Spinal cord (tissue), 10 donors: ENCODE results near the gene STAG1. TPM values are rescaled to one million over a fixed set of nuclear protein-coding genes. Genes with fewer than 3 reads are reported as not detected.
"Not testable (repeated sequence)": the region's sequence is repeated elsewhere in the genome, so short reads cannot be mapped to it uniquely, and the experiment has no call there.

ENCODE experiments used
- DNase-seq, 6 donors: peaks; one replicate each; pipeline versions ENCODE4 v3.0.0 to v3.0.0-alpha.2; 2013 to 2015; ENCODE audit warnings: low spot score in 6 of 6, low read depth in 4 of 6
- H3K27ac ChIP-seq: one replicate; pipeline ENCODE4 v1.5.1; 2013; ENCODE audit warnings: low read depth, low read length, control low read depth
- H3K27me3 ChIP-seq: one replicate; pipeline ENCODE4 v1.6.1; 2013; ENCODE audit warnings: low read length; ENCODE audit not compliant: control insufficient read depth, insufficient read depth
- H3K36me3 ChIP-seq: one replicate; pipeline ENCODE4 v1.6.1; 2013; ENCODE audit warnings: low read length; ENCODE audit not compliant: control insufficient read depth, insufficient read depth
- H3K4me1 ChIP-seq: one replicate; pipeline ENCODE4 v1.6.1; 2013; ENCODE audit warnings: low read length; ENCODE audit not compliant: control insufficient read depth, insufficient read depth
- H3K4me3 ChIP-seq: one replicate; pipeline ENCODE4 v1.5.1; 2013; ENCODE audit warnings: low read depth, low read length, control low read depth
- H3K9me3 ChIP-seq: one replicate; pipeline ENCODE4 v1.6.1; 2013; ENCODE audit warnings: low read length; ENCODE audit not compliant: control insufficient read depth, insufficient read depth
- WGBS: methylation state at CpG from one replicate; pipeline ENCODE4 v1.1.5; 2013; ENCODE audit warnings: missing lambda C conversion rate; ENCODE audit not compliant: insufficient coverage; 5-methylcytosine and 5-hydroxymethylcytosine counted together
- polyA plus RNA-seq, 2 donors: library from polyadenylated mRNA; unstranded; fragments of 120-200 nt; gene quantifications; one replicate each; pipeline ENCODE4 v1.2.1, GENCODE V29; 2013; ENCODE audit not compliant: insufficient read length in 2 of 2
- total RNA-seq, 2 donors: library from RNA; depleted of rRNA in 1 of 2; stranded (reverse); fragments of 120-200 nt in 1 of 2; fragments of >200 nt in 1 of 2; gene quantifications; one replicate each; pipeline versions ENCODE4 v1.2.3 to v1.2.4, GENCODE V29; 2013 to 2014
- donor health status: healthy.

Gene STAG1
- total and polyA plus RNA-seq, 4 donors: 24.8 to 77.4 (median 45.0) TPM

- DNase-seq: peak in 1 of 6 donors; percentile 6
- Histone ChIP-seq H3K27ac (no peak overlapping the region), H3K4me3 (no peak overlapping the region), H3K27me3 (no peaks in the 10 kb centered on the region), H3K9me3 (no peaks in the 10 kb centered on the region), H3K36me3 (no peaks in the 10 kb centered on the region), H3K4me1 (no peaks in the 10 kb centered on the region)
- no CpG with 5 or more reads among the region's 3 CpGs for WGBS
These were observed 235.5 kb downstream of the STAG1 start for GRCh38 chr3:136516656-136517055.

GRCh38 chr3:136516095-136516494, 236.1 kb downstream of the STAG1 start:
- H3K9me3 ChIP-seq: no peaks in the 10 kb centered on the region
- H3K4me3 ChIP-seq: no peak overlapping the region
- no CpG with 5 or more reads among the region's 5 CpGs for WGBS
- DNase-seq: no peak
- no peak overlapping the region for H3K27ac ChIP-seq
- H3K4me1 ChIP-seq: no peaks in the 10 kb centered on the region
- H3K27me3 ChIP-seq: no peaks in the 10 kb centered on the region
- H3K36me3 ChIP-seq: no peaks in the 10 kb centered on the region

- DNase-seq, H3K4me1 ChIP-seq, H3K27ac ChIP-seq, H3K36me3 ChIP-seq, H3K4me3 ChIP-seq, H3K27me3 ChIP-seq, H3K9me3 ChIP-seq: not testable (repeated sequence)
- WGBS: no CpG with 5 or more reads among the region's 7 CpGs
These were observed 237.6 kb downstream of the STAG1 start for GRCh38 chr3:136514533-136514932.

GRCh38 chr3:136513367-136513766, 238.8 kb downstream of the STAG1 start:
- DNase-seq: no peak
- Histone ChIP-seq H3K27me3 (no peaks in the 10 kb centered on the region), H3K27ac (no peak overlapping the region), H3K4me1 (no peaks in the 10 kb centered on the region), H3K9me3 (no peaks in the 10 kb centered on the region), H3K36me3 (no peaks in the 10 kb centered on the region), H3K4me3 (no peak overlapping the region)
- WGBS: no CpG with 5 or more reads among the region's 2 CpGs

- Histone ChIP-seq H3K4me1 (no peaks in the 10 kb centered on the region), H3K27me3 (no peaks in the 10 kb centered on the region), H3K9me3 (no peaks in the 10 kb centered on the region), H3K27ac (no peak overlapping the region), H3K36me3 (no peaks in the 10 kb centered on the region), H3K4me3 (no peak overlapping the region)
- no CpG with 5 or more reads among the region's 1 CpG for WGBS
- no peak for DNase-seq
These were observed 239.8 kb downstream of the STAG1 start for GRCh38 chr3:136512381-136512780.

GRCh38 chr3:136505676-136506075, 246.5 kb downstream of the STAG1 start:
- Histone ChIP-seq H3K27me3 (no peaks in the 10 kb centered on the region), H3K4me1 (no peaks in the 10 kb centered on the region), H3K4me3 (no peak overlapping the region), H3K9me3 (no peaks in the 10 kb centered on the region), H3K27ac (no peak overlapping the region), H3K36me3 (peaks cover 2% of the 10 kb centered on the region)
- no peak for DNase-seq
- WGBS: 50% methylated on average over 1 of the region's 1 CpG

- no peaks in the 10 kb centered on the region for H3K27me3 ChIP-seq
- no peaks in the 10 kb centered on the region for H3K9me3 ChIP-seq
- DNase-seq: no peak
- WGBS: no CpG with 5 or more reads among the region's 2 CpGs
- no peak overlapping the region for H3K27ac ChIP-seq
- no peaks in the 10 kb centered on the region for H3K4me1 ChIP-seq
- no peak overlapping the region for H3K4me3 ChIP-seq
- H3K36me3 ChIP-seq: peaks cover 2% of the 10 kb centered on the region
These were observed 249.1 kb downstream of the STAG1 start for GRCh38 chr3:136503056-136503455.

- no peaks in the 10 kb centered on the region for H3K4me1 ChIP-seq
- H3K27ac ChIP-seq: no peak overlapping the region
- 90% methylated on average over 3 of the region's 6 CpGs for WGBS
- no peaks in the 10 kb centered on the region for H3K9me3 ChIP-seq
- H3K36me3 ChIP-seq: peaks cover 2% of the 10 kb centered on the region
- no peak for DNase-seq
- no peaks in the 10 kb centered on the region for H3K27me3 ChIP-seq
- no peak overlapping the region for H3K4me3 ChIP-seq
These were observed 253.2 kb downstream of the STAG1 start for GRCh38 chr3:136498919-136499447.

GRCh38 chr3:136495213-136495612, 257.0 kb downstream of the STAG1 start:
- H3K27ac ChIP-seq: no peak overlapping the region
- no peaks in the 10 kb centered on the region for H3K4me1 ChIP-seq
- H3K4me3 ChIP-seq: no peak overlapping the region
- WGBS: 100% methylated on average over 1 of the region's 4 CpGs
- H3K9me3 ChIP-seq: no peaks in the 10 kb centered on the region
- no peak for DNase-seq
- peaks cover 3% of the 10 kb centered on the region for H3K36me3 ChIP-seq
- no peaks in the 10 kb centered on the region for H3K27me3 ChIP-seq

GRCh38 chr3:136490646-136491405, 261.4 kb downstream of the STAG1 start:
- Histone ChIP-seq H3K36me3 (peaks cover 3% of the 10 kb centered on the region), H3K27me3 (no peaks in the 10 kb centered on the region), H3K9me3 (no peaks in the 10 kb centered on the region), H3K27ac (no peak overlapping the region), H3K4me3 (no peak overlapping the region), H3K4me1 (no peaks in the 10 kb centered on the region)
- no peak for DNase-seq
- WGBS: 97% methylated on average over 2 of the region's 4 CpGs
